Fibroblast of skin of abdomen (primary cell): ENCODE results near the gene FABP2. TPM values are rescaled to one million over a fixed set of nuclear protein-coding genes. Genes with fewer than 3 reads are reported as not detected.
"Not testable (repeated sequence)": the region's sequence is repeated elsewhere in the genome, so short reads cannot be mapped to it uniquely, and the experiment has no call there.

ENCODE experiments used
- DNase-seq: peaks from one replicate; pipeline ENCODE4 v3.0.0-alpha.2; 2013
- polyA plus RNA-seq, 2 experiments: library from polyadenylated mRNA; unstranded; fragments of 120-200 nt; gene quantifications; one replicate each; pipeline ENCODE4 v1.2.1, GENCODE V29; 2013; ENCODE audit not compliant: insufficient read length in 2 of 2

FABP2 gene
- polyA plus RNA-seq (2013, experiment 1 of 2; ENCODE audit: insufficient read length), result not detected
- polyA plus RNA-seq (2013, experiment 2 of 2; ENCODE audit: insufficient read length), result not detected

DNA sequence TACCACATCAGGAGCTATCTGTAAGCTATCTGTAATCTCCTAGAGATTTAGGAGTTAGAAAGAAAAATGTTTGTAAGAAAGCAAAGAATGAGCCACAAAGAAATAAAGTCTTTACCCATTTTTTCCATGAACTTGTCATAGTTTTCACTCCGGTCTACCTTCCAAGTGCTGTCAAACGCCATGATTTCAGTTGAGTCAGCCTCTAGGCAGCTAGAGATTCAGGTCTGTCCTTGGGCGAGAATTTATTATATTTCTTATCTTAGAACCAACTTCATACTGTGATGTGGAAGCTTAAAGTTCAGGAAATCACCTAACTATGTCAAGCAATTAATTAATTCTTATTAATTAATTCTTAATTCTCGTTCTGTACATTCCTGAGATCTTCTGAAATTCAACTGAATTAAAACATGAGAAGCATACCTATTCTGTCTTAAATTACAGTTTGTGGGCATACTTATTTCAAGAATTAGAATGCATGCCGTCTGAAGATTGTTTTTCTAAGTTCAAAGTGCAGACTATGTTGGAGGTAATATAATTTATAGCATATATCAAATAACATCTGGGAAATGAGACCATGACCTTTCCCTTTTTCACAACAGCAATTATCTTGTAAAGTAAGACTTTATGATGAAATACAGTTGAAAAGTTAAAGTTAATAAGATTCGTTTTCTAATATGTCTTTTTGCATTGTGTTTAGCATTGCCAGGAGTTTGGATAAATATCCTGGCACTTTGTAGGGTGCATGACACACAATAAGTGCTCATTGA, at the start of gene FABP2:
TSS of gene FABP2 (minus strand) at position 218 of the 767 bp plus-strand sequence. CDS start at position 182, 36 bp downstream.
- DNase-seq, result no peak

DNA sequence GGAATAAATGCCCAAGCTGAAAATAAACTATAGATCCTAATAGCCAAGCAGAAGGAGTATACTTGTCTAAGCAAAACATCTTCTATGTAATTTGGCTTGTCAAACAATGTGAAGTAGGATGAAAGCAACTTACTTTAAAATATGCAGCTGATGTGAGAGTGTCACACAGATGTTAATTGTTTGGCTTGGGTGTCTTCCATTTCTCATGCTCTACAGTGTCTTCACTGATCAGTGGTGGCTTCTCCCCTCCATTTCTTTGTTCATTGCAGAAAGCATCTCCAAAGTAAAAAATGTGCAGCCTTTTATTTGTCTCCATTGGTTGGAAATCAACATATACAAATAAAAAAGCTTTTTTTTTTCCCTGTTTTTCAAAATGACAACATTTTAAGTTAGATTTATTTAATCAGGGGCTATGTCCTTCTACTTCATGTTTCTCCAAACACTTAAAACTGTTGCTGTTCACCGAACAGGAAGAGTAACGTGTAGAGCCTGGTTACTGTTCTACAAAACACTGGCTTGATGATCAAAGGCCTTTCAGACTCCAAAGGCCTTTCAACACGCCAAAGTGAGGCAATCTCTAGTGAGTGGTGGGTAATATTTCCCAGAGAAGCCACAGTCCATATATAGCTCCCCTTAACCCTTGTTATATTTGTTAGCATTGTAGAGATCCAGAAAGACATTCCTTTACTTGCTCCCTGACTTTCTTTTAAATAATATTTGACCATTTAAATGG, 49.2 kb upstream of the FABP2 start:
- DNase-seq, result not testable (repeated sequence)

DNA sequence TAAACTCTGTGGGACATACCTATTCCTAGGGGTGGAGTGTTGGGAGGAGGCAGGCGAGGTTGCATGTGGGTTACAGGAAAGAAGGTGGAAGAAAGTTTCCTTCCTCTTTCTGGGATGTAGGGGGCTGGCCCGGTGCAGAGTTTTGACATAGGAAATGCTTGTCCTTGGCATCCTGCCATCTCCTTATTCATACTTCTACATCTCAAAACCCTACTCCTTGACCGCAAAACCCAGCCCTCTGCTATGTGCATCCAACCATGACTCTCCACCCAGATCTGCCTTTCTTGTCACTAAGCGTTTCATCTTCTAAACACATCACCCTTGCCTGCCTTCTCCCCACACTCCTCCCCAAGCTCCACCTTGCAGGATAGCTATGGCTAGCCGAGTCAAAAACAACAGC, 48.5 kb upstream of the FABP2 start:
- peak; percentile 28 for DNase-seq

DNA sequence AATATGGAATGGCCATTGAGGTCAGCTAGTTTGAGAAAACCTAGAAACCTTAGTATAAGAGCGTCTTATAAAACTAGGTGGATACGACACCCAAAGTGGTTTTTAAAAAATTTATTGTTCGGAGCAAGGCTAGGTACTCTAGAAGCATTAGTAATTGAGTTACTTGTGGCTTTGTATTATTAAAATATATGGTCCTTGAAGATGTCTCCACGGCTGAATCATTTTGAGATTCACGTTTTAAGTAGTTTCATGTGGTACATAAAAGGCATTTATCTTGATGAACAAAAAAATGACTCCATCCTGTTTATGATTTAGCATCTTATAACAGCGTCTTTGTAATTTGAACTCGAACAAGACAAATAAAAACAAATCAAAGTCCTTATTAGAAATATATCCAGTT, 44.9 kb upstream of the FABP2 start:
- not testable (repeated sequence) for DNase-seq

DNA sequence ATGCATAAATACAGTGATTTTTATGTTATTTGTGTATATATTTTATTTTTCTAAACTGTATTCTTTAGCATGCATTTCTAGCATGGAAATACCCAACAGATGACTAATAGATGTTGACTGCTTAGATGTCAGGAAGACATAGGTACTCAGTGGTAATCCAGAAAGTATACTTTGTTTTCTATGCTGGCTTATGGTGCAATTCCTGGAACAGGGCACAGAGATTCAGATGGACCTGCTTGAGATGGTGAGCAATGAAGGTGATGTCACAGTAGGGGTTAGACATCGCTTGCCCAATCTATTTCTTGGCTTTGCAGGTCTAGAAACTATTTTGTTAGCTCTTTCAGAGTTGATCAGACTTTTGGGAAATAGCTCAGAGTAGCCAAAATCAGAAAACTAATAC, 42.3 kb upstream of the FABP2 start:
- DNase-seq, result not testable (repeated sequence)

DNA sequence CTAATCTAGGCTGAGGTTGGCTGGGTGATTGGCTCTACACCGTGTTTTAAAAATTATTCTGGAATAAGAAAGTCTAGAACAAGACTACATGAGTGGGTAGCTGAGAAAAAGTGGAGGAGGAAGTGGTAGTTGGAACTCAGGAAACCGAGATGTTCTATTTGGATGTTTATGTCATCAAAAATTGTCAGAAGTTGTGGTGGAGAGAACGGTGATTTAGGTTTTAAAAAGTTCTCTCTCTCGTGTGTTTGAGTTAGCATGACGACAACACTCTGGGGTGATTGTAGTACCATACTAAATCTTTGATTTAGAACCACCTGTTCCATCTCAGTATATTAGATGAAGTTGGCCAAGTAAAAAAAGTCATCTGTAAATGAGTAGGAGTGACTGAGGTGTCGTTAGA, 41.4 kb upstream of the FABP2 start:
- not testable (repeated sequence) for DNase-seq

DNA sequence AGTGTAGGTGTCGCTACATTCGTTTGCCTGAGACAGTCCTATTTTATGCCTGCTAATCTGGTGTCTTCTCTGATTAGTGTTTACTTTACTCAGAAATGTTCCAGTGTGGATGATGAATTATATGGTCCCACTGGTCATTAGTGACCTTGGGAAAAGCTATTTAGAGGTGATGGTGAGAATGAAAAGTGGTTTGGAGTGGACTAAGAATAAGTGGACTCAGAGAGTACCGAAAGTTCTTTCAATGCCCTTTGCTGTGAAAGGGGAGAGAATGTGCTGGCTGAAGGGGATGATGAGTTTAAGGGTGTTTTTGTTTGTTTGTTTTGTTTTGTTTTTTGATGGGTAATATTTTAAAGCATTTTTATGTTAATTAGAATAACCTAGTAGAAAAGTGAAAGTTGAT, 40.5 kb upstream of the FABP2 start:
- not testable (repeated sequence) for DNase-seq

DNA sequence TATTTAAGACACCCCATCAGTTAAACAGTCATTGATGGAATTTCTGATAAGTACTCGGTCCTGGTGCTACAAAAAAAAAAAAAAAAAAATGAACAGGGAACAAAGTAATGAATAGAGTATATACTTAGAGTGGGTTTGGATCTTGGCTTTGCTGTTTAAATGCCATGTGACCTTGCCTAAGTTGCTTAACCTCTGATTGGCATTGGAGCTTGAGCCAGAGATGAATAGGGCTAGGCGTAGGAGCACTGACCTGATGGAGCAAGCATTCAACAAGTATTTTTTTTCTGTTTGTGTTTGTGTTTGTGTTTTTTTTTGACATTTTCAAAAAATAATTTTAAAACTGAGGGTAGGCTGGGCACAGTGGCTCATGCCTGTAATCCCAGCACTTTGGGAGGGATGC, 37.9 kb upstream of the FABP2 start:
- not testable (repeated sequence) for DNase-seq

DNA sequence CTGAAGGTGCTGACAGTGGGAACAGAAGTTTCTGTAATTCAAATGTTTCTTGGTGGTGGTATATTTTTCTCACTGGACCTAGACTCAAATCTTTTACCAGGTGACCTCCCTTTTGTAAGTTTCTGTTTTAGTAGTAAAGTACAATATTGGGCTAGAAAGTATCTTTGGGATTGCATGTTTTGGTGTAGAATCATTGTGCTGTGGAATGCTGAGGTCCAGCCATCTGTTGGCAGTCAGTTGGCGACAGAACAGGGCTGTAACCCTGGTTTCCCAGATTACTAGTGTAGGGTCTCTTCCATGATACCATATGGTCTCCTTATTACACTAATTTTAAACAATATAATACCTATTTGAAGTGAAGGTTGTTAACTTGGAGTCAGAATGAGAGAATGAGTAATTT, 34.9 kb upstream of the FABP2 start:
- DNase-seq, result not testable (repeated sequence)

DNA sequence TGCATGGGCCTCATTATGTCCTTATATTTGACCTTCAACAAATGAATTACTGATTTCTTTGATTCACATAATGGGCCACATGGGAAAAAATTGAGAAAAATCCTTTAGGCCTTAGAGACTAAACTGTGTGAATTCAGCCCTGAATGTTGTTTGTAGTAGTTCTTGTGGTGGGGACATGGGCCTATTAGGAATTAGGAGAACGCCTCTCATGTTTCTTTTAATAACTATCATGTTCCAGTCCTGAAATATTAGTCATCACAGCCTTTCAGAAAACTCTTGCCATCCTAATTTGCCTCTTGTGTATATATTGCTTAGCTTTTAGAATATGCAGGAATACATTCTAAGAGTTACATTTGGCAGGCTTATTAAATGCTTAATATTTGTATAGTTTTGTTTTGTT, 34.1 kb upstream of the FABP2 start:
- DNase-seq, result not testable (repeated sequence)

DNA sequence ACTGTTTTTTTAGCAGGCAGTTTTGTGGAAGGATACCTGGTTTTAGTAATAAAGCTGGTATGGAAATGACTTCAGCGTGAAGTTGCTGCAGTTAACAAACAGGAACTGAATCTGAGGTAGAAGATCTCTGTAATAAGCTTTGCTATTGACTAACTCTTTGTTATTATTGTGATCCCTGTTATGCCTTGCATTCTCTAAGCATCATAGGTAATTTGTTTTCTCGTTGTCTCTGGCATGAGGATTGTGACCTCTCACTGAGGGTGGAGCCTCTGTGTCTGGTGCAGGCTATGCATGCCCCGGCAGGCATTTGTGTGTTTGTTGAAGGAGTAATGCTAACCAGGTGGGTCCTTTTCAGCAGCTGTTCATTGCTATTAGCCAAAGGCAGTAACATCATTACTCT, 31.4 kb upstream of the FABP2 start:
- not testable (repeated sequence) for DNase-seq

DNA sequence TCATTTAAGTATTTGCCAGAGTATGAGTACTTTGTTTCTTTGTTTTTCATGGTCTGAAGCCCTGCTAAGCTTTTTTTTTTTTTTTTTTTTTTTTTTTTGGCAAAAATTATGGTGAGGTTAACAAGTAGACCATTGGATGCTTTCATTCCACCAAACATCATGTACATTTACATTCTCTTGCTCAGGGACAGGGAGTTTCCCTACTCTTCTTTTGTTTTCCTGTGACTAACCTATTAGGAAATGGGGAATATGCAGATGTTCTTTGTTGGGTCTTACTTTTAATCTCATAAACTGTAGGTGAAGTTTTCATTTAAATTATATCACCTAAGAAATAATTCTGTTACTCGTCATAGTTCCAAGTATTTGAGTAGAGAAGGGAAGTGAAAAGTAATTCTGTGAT, 26.2 kb upstream of the FABP2 start:
- not testable (repeated sequence) for DNase-seq

DNA sequence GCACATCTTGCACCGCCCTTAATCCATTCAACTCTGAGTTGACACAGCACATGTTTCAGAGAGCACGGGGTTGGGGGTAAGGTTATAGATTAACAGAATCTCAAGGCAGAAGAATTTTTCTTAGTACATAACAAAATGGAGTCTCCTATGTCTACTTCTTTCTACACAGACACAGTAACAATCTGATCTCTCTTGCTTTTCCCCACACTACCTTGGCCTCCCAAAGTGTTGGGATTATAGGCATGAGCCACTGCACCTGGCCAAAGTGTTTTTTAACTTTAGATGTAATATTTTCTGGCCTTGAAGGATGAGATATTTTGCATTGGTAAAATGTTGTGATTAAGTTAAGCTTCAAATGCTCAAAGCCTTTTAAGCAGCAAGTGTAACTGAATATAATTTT, 21.4 kb upstream of the FABP2 start:
- DNase-seq, result not testable (repeated sequence)

DNA sequence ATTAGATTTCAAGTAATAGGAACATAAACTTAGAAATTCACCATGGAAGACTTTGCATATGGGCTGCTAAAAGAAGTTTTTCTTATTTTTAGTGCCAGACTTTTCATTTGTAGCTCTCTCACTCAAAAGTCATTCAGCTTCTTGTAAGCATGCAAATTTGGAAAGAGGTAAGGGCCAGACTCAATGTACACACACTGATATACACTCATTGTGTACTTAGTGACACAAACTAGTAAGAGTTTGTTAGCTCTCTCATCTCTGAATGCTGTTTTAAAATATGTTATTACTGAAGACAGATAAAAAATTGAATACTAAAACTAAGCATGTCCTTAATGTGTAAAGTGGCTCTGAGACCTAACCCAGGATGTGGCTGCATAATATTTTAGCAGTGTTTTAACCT, 18.0 kb upstream of the FABP2 start:
- not testable (repeated sequence) for DNase-seq

DNA sequence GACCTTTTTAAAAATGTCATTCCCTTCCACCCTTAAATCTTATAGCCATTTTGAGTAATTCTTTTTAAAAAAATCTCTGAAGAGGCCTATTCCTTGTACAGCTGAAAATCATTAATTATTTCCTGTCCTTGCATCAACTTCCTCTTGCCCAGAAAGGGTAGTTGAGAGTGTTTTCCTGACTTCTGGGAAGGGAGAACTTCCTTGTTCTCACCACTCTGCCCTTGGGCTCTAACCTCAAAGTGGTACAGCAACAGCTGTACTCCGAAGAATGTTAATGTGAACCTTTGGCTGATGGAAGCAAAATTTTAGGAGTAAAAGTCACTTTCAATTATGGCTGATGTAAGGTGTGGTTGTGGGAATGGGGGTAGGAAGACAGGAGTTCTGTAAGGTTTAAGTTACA, 15.1 kb upstream of the FABP2 start:
- peak; percentile 12 for DNase-seq

DNA sequence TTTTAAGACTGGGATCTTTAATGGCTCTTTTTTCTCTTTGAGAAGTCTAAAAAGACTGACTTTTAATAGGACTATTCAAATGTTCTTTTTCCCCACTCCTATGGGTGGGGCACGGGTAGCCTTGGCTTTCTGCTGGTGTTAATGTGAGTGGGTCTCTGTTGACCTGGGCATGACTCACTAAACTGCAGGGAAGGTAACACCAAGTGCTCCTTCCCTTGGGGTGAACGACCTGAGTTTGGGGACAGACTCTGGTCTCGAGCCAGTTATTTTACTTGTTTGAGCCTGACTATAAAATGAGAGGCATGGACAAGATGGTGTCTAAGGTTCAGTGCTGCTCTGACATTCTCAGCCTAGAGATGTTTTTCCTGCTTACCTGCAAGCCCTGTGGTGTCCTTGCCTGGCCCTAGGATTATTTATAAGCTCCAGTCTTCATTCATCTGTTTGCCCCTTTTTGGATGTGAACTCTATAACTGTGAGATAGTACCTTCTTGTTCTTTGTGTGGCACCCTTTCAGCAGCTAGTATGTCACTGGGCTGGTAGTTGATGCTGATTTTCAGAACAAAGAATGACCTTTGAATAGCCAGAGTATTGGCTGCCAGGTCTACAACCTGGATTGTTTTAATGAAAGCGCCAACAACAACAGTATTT, 14.5 kb upstream of the FABP2 start:
- DNase-seq, result not testable (repeated sequence)

DNA sequence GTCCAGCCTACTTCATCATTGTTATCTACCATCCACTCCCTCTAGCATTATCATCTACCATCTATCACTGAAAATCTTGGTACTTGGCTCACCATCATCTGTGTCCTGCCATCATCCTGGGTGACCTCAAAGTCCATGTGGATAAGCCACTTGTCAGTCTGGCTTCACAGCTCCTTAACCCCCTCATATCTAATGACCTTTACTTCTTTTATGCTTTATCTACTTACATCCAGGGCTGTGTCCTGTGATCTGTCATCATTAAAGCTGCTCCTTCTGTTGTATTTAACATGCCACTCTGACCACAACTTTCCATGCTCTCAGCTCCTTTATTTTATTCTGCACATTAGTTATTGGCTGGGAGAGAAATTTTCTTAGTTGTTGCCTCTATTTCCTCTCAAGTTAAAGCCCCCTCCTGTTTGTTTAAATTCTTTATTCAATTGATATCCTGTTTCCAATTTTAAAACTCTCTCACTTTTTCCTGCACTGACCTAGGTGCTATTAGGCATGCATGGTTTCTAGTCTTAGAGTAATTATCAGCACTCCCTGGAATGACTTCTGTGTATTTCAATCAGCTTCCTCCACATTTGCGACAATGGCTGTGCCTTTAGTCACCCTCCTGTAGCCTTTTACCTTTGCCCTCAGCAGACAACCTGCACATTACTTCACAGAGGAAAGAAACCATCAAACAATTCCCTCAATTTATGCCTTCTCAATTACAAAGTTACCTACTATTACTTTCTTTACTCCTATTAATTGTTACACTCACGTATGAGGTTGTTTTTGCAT, 8.1 kb upstream of the FABP2 start:
- DNase-seq, result no peak

DNA sequence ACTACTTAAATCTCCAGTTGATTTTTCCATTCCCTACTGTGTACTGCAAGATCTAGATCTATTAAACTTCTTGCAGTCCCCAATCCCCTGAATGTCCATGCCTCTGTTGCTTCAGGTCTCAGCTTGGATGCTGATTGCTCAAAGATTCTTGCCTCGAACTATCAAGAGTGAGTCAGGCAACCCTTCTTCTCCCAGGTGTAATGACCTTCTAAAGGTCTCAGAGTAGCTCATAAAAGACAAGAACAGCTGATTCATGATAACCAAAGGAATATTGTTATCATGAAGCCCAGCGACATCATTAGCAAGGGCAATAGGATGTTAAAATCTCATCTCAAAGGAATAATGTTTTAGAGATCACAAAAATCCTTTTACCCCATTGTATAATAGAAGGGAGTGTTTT, 6.8 kb upstream of the FABP2 start:
- DNase-seq, result no peak

DNA sequence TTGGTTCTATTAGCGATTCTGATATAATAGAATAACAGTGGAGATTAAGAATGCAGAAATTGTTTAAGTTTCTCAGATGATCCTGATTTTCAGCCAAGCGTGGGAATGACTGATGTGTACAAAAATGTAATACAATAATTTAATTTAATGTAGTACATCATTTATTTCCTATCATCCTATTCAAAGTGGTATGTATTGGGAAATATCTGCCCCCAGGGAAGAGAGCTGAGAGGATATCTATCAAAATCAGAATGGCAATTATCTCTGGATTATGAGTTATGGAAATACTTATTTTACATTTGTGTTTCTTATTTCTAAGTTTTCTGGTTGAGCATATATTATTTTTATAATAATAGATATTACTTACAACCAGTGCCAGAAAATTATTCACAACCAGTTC, 3.9 kb downstream of the FABP2 start:
- no peak for DNase-seq

DNA sequence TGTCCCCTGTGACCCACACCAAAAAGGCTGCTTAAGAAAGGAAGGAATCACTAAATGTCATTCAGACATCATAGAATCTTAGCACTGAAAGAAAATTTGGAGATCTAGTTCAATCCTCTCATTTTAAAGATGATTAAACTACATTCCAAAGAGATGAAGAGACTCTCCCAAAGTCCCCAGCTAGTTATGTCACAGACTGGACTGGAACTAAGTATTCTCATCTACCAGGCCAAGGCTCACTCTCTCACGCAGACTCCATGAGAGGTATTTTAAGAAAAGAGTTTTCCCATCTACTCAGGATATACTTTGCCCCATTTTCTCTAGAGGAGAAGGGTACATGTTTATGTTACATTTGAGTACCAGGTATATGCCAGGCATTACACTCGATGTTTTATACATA, 6.9 kb downstream of the FABP2 start:
- no peak for DNase-seq

DNA sequence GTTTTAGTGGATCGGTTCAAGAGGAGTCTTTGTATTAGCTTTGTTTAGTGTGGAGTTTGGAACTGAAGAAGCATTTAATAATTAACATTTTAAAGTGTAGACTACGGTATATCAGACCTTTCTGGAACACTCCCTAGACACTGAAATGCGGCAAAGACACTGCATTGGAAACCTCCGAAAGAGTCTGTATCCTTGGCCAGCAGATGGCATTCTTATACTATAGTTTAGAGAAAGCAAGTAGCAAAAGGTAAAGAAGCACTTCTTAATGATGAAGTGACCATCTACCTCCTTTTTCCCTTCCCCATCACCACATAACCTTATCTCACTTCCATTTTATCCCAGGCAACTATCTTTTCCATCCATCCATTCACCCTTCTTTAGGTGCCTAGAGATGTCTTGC, 7.6 kb downstream of the FABP2 start:
- peak; percentile 49 for DNase-seq

DNA sequence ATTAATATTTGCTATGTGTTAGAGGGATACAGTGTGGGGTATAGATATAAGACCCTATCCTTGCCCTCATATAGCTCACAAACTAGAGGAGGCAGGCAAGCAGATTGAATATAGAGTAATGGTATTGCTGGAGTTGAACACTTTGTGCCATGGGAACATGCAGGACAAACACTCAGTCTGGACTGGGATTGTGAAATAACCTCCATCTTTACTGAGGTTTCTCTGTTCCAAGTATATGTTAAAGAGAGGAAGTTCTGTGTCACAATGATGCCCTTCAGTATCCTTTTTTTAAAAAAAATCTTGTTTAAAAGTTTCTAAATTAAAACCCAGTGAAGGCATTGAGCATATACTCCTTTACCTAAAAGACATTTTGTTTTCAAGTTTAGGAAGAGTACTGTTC, 8.7 kb downstream of the FABP2 start:
- no peak for DNase-seq

DNA sequence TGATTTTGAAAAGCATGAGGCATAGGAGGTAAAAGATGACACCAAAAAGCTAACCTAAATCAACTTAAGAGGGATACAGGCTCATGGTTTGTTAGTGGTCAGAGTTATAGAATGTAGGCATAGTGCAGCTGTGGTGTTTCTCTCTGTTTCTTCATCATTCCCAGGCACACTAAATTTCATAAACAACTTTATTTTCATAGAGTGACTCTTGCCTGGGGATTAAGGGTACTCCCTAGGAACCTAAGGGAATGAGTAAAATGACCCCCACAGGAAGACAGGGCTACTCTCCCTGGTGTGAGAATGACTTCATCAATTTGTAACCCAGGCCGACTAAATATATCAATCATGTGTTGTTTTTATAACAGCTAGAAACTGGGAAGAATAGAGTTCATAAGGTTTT, 11.1 kb downstream of the FABP2 start:
- DNase-seq, result no peak
